ENCODE data around the gene USP27X. TPM values are rescaled to one million over a fixed set of nuclear protein-coding genes. Genes with fewer than 3 reads are reported as not detected.
A peak's percentile ranks its signal among the peaks of the same experiment; 100 is the strongest.

USP27X gene
- 7.2 TPM for polyA plus RNA-seq (2013)

DNA sequence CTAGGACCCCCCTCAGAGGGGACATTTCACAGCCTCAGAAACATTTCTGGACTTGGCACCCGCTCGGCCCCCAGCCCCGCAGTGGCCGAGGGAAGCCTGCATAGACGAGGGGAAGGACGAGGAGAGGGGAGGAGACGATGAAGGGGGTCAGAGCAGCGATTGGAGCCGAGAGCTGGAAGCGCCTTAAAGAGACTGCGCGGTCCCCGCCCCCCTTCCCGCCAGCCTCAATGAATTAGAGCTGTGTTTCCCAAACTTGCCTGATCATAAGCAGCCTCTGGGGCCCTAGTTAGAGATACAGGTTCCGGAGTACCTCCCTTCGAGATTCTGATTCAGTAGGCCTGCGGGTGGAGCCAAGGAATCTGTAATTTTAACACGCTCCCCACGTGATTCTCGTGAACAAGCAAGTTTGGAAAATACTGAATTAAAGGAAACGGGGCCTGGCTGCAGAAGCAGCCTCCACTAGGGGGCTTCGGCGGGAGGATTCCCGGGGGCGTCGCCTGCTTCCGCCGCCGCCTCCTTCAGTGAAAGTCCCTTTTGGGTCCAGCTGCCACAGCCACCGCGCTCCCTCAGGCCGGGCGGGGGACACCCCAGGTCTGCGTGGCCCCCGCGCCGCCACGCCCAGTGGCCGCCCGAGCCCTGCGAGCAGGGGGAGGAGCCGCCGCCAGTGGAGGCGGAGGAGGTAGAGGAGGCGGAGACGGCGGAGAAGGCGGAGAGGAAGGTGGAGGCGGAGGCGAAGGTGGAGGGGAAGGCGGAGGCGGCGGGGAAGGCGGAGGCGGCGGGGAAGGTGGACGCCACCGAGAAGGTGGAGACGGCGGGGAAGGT lies at the start of gene USP27X:
Gene USP27X (plus strand): TSS at position 651 of the 822 bp plus-strand sequence. CDS start 824 bp downstream, outside the sequence.
- WGBS (ENCODE audit: insufficient coverage) = 40% methylated on average over 44 of the region's 60 CpGs
- POLR2A ChIA-PET = interaction anchor here (0.7 kb wide), 1 partner anchor 40 kb away, joined by 4 read pairs; no protein-coding TSS in a partner anchor

DNA sequence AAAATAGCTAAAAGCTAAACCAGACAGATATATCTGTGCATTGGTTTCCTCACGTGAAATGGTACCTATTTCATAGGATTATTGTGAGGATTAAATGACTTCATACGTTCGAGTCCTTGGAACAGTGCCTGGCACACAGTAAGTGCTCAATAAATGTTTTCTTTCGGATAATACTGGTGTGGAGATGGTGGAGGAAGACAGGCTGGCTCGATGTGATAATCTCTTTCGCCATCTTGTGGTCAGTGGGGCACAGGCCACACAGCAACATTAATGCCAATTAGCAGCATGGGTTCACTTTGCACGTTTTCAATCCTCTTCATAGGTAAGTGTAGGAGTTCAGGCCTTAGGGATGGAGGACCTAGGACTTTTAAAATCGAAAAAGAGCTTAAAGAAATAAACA lies 40.9 kb upstream of the USP27X start:
- WGBS (ENCODE audit: insufficient coverage) = 26% methylated on average over 5 of the region's 8 CpGs
- no peak overlapping the region for H3K27ac ChIP-seq (ENCODE audit: insufficient read depth in 1 of 2, low read depth in 1 of 2, low read length in 2 of 2, poor library complexity in 1 of 2, severe bottlenecking in 2 of 2)
- H3K27me3 ChIP-seq (replicated peaks in 2 of 5; ENCODE audit: control insufficient read depth in 4 of 5, insufficient read depth in 5 of 5, low read length in 4 of 5) = peaks cover 0 to 6% (median 0%) of the 10 kb centered on the region in 5 experiments
- peaks cover 0 to 5% (median 0%) of the 10 kb centered on the region in 4 experiments for H3K4me1 ChIP-seq (ENCODE audit: control extremely low read depth in 1 of 4, control insufficient read depth in 4 of 4, insufficient read depth in 4 of 4, low read length in 3 of 4)
- H3K36me3 ChIP-seq (ENCODE audit: control insufficient read depth in 4 of 4, insufficient read depth in 4 of 4, low read length in 3 of 4) = no peaks in the 10 kb centered on the region
- ChIA-PET POLR2A (interaction anchor here (0.8 kb wide), 1 partner anchor 40 kb away, joined by 4 read pairs; no protein-coding TSS in a partner anchor), CTCF (interaction anchor here (0.8 to 6.6 kb wide), 8 partner anchors 11 to 1221 kb away, joined by 3 to 31 read pairs (median 4); partner anchors contain the start of gene USP27X)
- peak; percentile 18 to 48 (median 46) for DNase-seq
- H3K4me3 ChIP-seq (ENCODE audit: control insufficient read depth in 1 of 7, extremely low read depth in 1 of 7, insufficient read depth in 4 of 7, low read depth in 2 of 7, low read length in 6 of 7) = no peak overlapping the region
- no peaks in the 10 kb centered on the region for H3K9me3 ChIP-seq (ENCODE audit: control extremely low read depth in 1 of 5, control insufficient read depth in 4 of 5, insufficient read depth in 2 of 5, low read depth in 1 of 5, low read length in 4 of 5)

More for the DNA sequence above, at the start of gene USP27X:
- peak; percentile 79 to 94 (median 92) for DNase-seq
- H3K9me3 ChIP-seq (ENCODE audit: control extremely low read depth in 1 of 5, control insufficient read depth in 4 of 5, insufficient read depth in 2 of 5, low read depth in 1 of 5, low read length in 4 of 5) = no peaks in the 10 kb centered on the region
- peak within 1 kb of the TSS in 1 of 2 experiments; percentile 51 for H3K27ac ChIP-seq (ENCODE audit: insufficient read depth in 1 of 2, low read depth in 1 of 2, low read length in 2 of 2, poor library complexity in 1 of 2, severe bottlenecking in 2 of 2)
- H3K36me3 ChIP-seq (ENCODE audit: control insufficient read depth in 4 of 4, insufficient read depth in 4 of 4, low read length in 3 of 4) = peaks cover 0 to 2% (median 1%) of the 10 kb centered on the region in 4 experiments
- H3K27me3 ChIP-seq (replicated peaks in 2 of 5; ENCODE audit: control insufficient read depth in 4 of 5, insufficient read depth in 5 of 5, low read length in 4 of 5) = no peaks in the 10 kb centered on the region
- peaks cover 0 to 26% (median 12%) of the 10 kb centered on the region in 4 experiments for H3K4me1 ChIP-seq (ENCODE audit: control extremely low read depth in 1 of 4, control insufficient read depth in 4 of 4, insufficient read depth in 4 of 4, low read length in 3 of 4)
- CTCF ChIA-PET = interaction anchor here (0.6 to 3.9 kb wide), 7 partner anchors 12 to 587 kb away, joined by 3 to 31 read pairs (median 4); no protein-coding TSS in a partner anchor
- H3K4me3 ChIP-seq (ENCODE audit: control insufficient read depth in 1 of 7, extremely low read depth in 1 of 7, insufficient read depth in 4 of 7, low read depth in 2 of 7, low read length in 6 of 7) = peak within 1 kb of the TSS; percentile 30 to 82 (median 64)

DNA sequence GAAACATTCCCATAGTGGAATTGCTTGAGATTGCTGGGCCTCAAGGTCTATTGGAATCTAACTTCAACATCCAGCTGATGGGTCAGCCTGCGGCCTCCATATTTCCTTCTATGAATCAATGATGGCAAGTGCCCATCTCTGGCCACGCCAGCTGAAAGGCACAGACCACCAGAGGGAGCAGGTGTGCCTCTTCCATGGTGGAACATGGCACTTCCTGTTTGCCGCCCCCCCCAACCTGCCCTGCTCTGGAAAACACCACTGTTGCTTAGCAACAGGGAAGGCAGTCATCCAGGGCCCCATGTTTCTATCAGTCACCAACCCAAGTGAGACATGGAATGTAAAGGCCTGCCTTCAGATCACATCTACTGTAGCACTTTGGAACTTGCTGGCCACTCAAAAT lies 38.6 kb upstream of the USP27X start:
- WGBS (ENCODE audit: insufficient coverage) = 52% methylated on average over 3 of the region's 3 CpGs
- POLR2A ChIA-PET = no interaction called here

DNA sequence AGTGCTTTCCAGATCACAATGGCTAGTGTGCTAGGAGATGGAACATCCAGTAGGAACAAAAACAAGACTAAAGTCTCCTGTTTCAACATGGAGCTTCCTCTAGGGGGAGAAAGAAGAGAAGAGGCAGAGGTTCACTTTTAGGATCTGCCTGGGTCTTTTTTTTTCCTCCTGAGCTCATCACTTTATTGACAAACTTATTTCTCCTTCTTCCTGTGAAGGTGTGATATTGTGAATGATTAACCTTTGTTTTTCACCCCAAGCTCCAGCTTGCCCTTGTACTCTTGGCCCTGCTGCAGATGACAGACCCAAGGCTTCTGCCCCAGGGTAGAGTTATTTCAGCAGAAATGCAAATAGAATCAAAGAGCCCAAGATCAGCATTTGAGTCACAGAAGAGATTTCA lies 36.7 kb upstream of the USP27X start:
- no peak for DNase-seq
- ChIA-PET POLR2A (no interaction called here), CTCF (interaction anchor here (0.9 to 6.6 kb wide), 2 partner anchors 35 to 76 kb away, joined by 3 to 31 read pairs; partner anchors contain the start of gene USP27X)
- Histone ChIP-seq H3K4me3 (ENCODE audit: control insufficient read depth in 1 of 7, extremely low read depth in 1 of 7, insufficient read depth in 4 of 7, low read depth in 2 of 7, low read length in 6 of 7) (no peak overlapping the region), H3K9me3 (ENCODE audit: control extremely low read depth in 1 of 5, control insufficient read depth in 4 of 5, insufficient read depth in 2 of 5, low read depth in 1 of 5, low read length in 4 of 5) (no peaks in the 10 kb centered on the region), H3K27ac (ENCODE audit: insufficient read depth in 1 of 2, low read depth in 1 of 2, low read length in 2 of 2, poor library complexity in 1 of 2, severe bottlenecking in 2 of 2) (no peak overlapping the region), H3K4me1 (ENCODE audit: control extremely low read depth in 1 of 4, control insufficient read depth in 4 of 4, insufficient read depth in 4 of 4, low read length in 3 of 4) (peaks cover 0 to 16% (median under 1%) of the 10 kb centered on the region in 4 experiments), H3K36me3 (ENCODE audit: control insufficient read depth in 4 of 4, insufficient read depth in 4 of 4, low read length in 3 of 4) (no peaks in the 10 kb centered on the region), H3K27me3 (replicated peaks in 2 of 5; ENCODE audit: control insufficient read depth in 4 of 5, insufficient read depth in 5 of 5, low read length in 4 of 5) (no peaks in the 10 kb centered on the region)

More for the DNA sequence above, 38.6 kb upstream of the USP27X start:
- DNase-seq = peak; percentile 77 to 90 (median 89)
- H3K27me3 ChIP-seq (replicated peaks in 2 of 5; ENCODE audit: control insufficient read depth in 4 of 5, insufficient read depth in 5 of 5, low read length in 4 of 5) = peaks cover 0 to 5% (median 0%) of the 10 kb centered on the region in 5 experiments
- no peak overlapping the region for H3K4me3 ChIP-seq (ENCODE audit: control insufficient read depth in 1 of 7, extremely low read depth in 1 of 7, insufficient read depth in 4 of 7, low read depth in 2 of 7, low read length in 6 of 7)
- CTCF ChIA-PET = interaction anchor here (0.6 to 6.6 kb wide), 6 partner anchors 15 to 1787 kb away, joined by 3 to 31 read pairs (median 4); partner anchors contain the start of gene USP27X
- no peaks in the 10 kb centered on the region for H3K9me3 ChIP-seq (ENCODE audit: control extremely low read depth in 1 of 5, control insufficient read depth in 4 of 5, insufficient read depth in 2 of 5, low read depth in 1 of 5, low read length in 4 of 5)
- H3K4me1 ChIP-seq (ENCODE audit: control extremely low read depth in 1 of 4, control insufficient read depth in 4 of 4, insufficient read depth in 4 of 4, low read length in 3 of 4) = peaks cover 0 to 5% (median 0%) of the 10 kb centered on the region in 4 experiments
- H3K36me3 ChIP-seq (ENCODE audit: control insufficient read depth in 4 of 4, insufficient read depth in 4 of 4, low read length in 3 of 4) = no peaks in the 10 kb centered on the region
- no peak overlapping the region for H3K27ac ChIP-seq (ENCODE audit: insufficient read depth in 1 of 2, low read depth in 1 of 2, low read length in 2 of 2, poor library complexity in 1 of 2, severe bottlenecking in 2 of 2)

DNA sequence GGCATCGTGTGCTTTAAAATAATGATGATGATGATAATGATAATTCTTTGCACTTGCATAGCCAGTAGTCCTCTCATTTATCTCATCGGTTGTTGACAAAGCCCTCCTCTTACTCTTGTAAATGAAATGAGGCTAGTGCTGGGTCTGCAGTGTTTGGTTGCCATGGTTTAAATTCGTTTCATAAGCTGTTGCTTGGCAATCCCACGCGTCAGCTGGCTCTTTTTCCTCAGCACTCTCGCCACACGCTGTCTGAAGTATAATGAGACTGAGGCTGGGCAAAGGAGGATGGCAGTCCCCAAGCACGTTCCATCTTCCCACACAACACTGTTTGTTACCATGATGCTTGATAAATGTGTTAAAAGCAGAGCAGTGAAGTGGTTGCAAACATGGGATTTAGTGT lies 34.7 kb upstream of the USP27X start:
- no peak overlapping the region for H3K27ac ChIP-seq (ENCODE audit: insufficient read depth in 1 of 2, low read depth in 1 of 2, low read length in 2 of 2, poor library complexity in 1 of 2, severe bottlenecking in 2 of 2)
- POLR2A ChIA-PET = no interaction called here
- WGBS (ENCODE audit: insufficient coverage) = 60% methylated on average over 5 of the region's 8 CpGs
- H3K4me1 ChIP-seq (ENCODE audit: control extremely low read depth in 1 of 4, control insufficient read depth in 4 of 4, insufficient read depth in 4 of 4, low read length in 3 of 4) = peaks cover 0 to 16% (median under 1%) of the 10 kb centered on the region in 4 experiments
- no peak for DNase-seq
- no peaks in the 10 kb centered on the region for H3K36me3 ChIP-seq (ENCODE audit: control insufficient read depth in 4 of 4, insufficient read depth in 4 of 4, low read length in 3 of 4)
- no peaks in the 10 kb centered on the region for H3K27me3 ChIP-seq (replicated peaks in 2 of 5; ENCODE audit: control insufficient read depth in 4 of 5, insufficient read depth in 5 of 5, low read length in 4 of 5)
- H3K4me3 ChIP-seq (ENCODE audit: control insufficient read depth in 1 of 7, extremely low read depth in 1 of 7, insufficient read depth in 4 of 7, low read depth in 2 of 7, low read length in 6 of 7) = no peak overlapping the region
- H3K9me3 ChIP-seq (ENCODE audit: control extremely low read depth in 1 of 5, control insufficient read depth in 4 of 5, insufficient read depth in 2 of 5, low read depth in 1 of 5, low read length in 4 of 5) = peaks cover 0 to 7% (median 0%) of the 10 kb centered on the region in 5 experiments
- CTCF ChIA-PET = no interaction called here

DNA sequence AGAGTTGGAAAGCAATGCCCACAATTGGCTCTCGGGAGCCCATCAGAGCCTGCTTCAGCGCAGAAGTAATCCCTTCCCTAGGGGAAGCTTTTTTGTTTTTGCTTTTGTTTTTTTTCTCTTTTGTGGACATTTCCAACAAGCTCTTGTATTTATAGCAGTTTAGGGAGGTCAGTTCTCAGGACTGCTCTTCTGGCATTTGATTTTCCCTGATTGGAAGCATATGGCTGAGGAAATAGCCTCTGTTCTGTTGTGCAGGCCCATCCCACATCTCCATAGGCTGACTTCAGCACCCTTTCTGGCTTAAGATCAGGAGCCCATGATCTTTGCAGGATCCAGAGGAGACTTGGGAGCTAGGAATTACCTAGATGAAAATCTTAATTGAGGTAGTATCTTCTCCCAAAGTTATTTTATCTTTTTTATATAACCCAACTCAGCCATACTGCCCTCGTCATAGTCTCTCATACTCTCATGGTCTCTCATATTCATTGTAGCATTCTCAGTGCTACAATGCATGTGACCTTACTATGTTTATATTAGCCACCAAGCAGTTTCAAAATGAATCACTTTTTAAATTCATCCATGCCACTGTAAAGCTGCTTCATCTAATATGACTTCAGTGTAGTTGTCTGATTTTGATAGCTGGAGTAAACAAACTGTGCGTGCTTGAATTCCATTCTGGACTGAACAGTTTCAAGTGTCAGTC lies 33.4 kb upstream of the USP27X start:
- no peaks in the 10 kb centered on the region for H3K36me3 ChIP-seq (ENCODE audit: control insufficient read depth in 4 of 4, insufficient read depth in 4 of 4, low read length in 3 of 4)
- H3K4me1 ChIP-seq (ENCODE audit: control extremely low read depth in 1 of 4, control insufficient read depth in 4 of 4, insufficient read depth in 4 of 4, low read length in 3 of 4) = peaks cover 0 to 15% (median under 1%) of the 10 kb centered on the region in 4 experiments
- peak overlapping the region in 1 of 7 experiments; percentile 6 for H3K4me3 ChIP-seq (ENCODE audit: control insufficient read depth in 1 of 7, extremely low read depth in 1 of 7, insufficient read depth in 4 of 7, low read depth in 2 of 7, low read length in 6 of 7)
- DNase-seq = peak in 1 of 3 donors; percentile 5
- POLR2A ChIA-PET = no interaction called here
- H3K27ac ChIP-seq (ENCODE audit: insufficient read depth in 1 of 2, low read depth in 1 of 2, low read length in 2 of 2, poor library complexity in 1 of 2, severe bottlenecking in 2 of 2) = no peak overlapping the region
- peaks cover 0 to 7% (median 0%) of the 10 kb centered on the region in 5 experiments for H3K9me3 ChIP-seq (ENCODE audit: control extremely low read depth in 1 of 5, control insufficient read depth in 4 of 5, insufficient read depth in 2 of 5, low read depth in 1 of 5, low read length in 4 of 5)
- CTCF ChIA-PET = interaction anchor here (1.2 kb wide), 1 partner anchor 9 kb away, joined by 3 read pairs; no protein-coding TSS in a partner anchor
- no peaks in the 10 kb centered on the region for H3K27me3 ChIP-seq (replicated peaks in 2 of 5; ENCODE audit: control insufficient read depth in 4 of 5, insufficient read depth in 5 of 5, low read length in 4 of 5)
- WGBS (ENCODE audit: insufficient coverage) = 75% methylated on average over 4 of the region's 4 CpGs

Measured in common myeloid progenitor, CD34-positive (primary cell).